Mucosa of descending colon (tissue), 3 donors: ENCODE measurements around the gene PQBP1. TPM values are rescaled to one million over a fixed set of nuclear protein-coding genes. Genes with fewer than 3 reads are reported as not detected.
A peak's percentile ranks its signal among the peaks of the same experiment; 100 is the strongest.

Experiments
- ATAC-seq: fragments of 200-7000 bp; cut with Tn5 transposase; one replicate; pipeline ENCODE4 v1.9.1; 2020; ENCODE audit warnings: mild to moderate bottlenecking, moderate library complexity
- DNase-seq, 3 donors: peaks; one replicate each; pipeline ENCODE4 v3.0.0-alpha.2; 2020
- H3K36me3 ChIP-seq: fragments of 200-600 bp; one replicate; pipeline ENCODE4 v1.8.0; 2021; ENCODE audit warnings: low read depth, mild to moderate bottlenecking
- H3K4me1 ChIP-seq: fragments of 200-600 bp; one replicate; pipeline ENCODE4 v1.8.0; 2021; ENCODE audit warnings: low read depth, mild to moderate bottlenecking
- H3K4me3 ChIP-seq: fragments of 200-600 bp; one replicate; pipeline ENCODE4 v1.8.0; 2021; ENCODE audit warnings: mild to moderate bottlenecking
- H3K9me3 ChIP-seq: fragments of 200-600 bp; one replicate; pipeline ENCODE4 v1.8.0; 2021; ENCODE audit warnings: mild to moderate bottlenecking
- CTCF ChIP-seq: fragments of 200-600 bp; IDR thresholded peaks from one replicate; pipeline ENCODE4 v1.8.0; 2022; ENCODE audit warnings: antibody characterized with exemption, mild to moderate bottlenecking
- intact Hi-C, 2 donors: fragments of 100-400 bp; cut with DNase I in 1 of 2; cut with micrococcal nuclease in 1 of 2; formaldehyde crosslinking; loops; one replicate each; pipeline versions ENCODE4 v1.11.0 to v1.11.1; 2022; cut with DNase I, micrococcal nuclease
- total RNA-seq, 3 donors: library from RNA; stranded (reverse); fragmentation: NEBNext Ultra II Directional in 2 of 3; extraction: Animal tissue kit (Norgen Biotek cat#: 25700) in 2 of 3; gene quantifications; one replicate each; pipeline versions ENCODE4 v1.2.1 to v1.2.4, GENCODE V29; 2021 to 2023
- donor health status: DM: no; HTN: no; CAD: no; lungs with moderate emphysema.
- donor health status: DM: no; HTN: no; CAD: no.
- donor health status: DM: no; HTN: yes; CAD: no.

PQBP1 gene
- total RNA-seq, 3 donors from 2014 or later: 55.5 to 88.8 (median 69.6) TPM

- no peaks in the 10 kb centered on the region for H3K36me3 ChIP-seq
- intact Hi-C loops: no loop called here
- peak; percentile 27 for ATAC-seq
- H3K4me1 ChIP-seq: no peaks in the 10 kb centered on the region
- H3K4me3 ChIP-seq: no peak overlapping the region
- no peak for TF ChIP-seq CTCF
- no peak for DNase-seq
- no peaks in the 10 kb centered on the region for H3K9me3 ChIP-seq
These were observed 41.9 kb downstream of the PQBP1 start for GRCh38 chrX:48939524-48940228.

GRCh38 chrX:48940404-48940955, 42.8 kb downstream of the PQBP1 start:
- no peak for TF ChIP-seq CTCF
- H3K4me1 ChIP-seq: no peaks in the 10 kb centered on the region
- H3K9me3 ChIP-seq: no peaks in the 10 kb centered on the region
- no peaks in the 10 kb centered on the region for H3K36me3 ChIP-seq
- ATAC-seq (no peak), DNase-seq (no peak)
- no peak overlapping the region for H3K4me3 ChIP-seq
- intact Hi-C loops: no loop called here

DNA sequence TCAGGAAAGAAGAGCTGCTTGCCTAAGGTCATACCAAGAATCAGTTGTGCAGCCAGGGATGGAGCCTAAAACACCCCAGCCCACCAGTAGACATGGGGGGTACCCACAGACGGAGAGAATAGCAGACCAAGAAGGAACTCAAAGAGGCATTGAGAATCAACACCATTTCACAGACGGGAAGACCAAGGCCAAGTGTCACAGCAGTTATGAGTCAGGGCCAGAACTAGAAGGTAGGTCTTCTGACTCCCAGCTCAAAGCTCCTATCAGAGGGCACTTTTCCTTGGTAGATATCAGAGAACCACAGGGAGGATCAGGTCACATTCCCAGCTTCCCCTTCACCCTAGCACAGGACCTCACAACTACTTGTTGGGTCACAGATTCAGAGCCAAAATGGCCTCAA, 45.2 kb downstream of the PQBP1 start:
- Histone ChIP-seq H3K4me3 (no peak overlapping the region), H3K9me3 (no peaks in the 10 kb centered on the region), H3K36me3 (no peaks in the 10 kb centered on the region), H3K4me1 (no peaks in the 10 kb centered on the region)
- DNase-seq: no peak
- intact Hi-C loops: no loop called here
- TF ChIP-seq CTCF: no peak
- no peak for ATAC-seq

GRCh38 chrX:48945517-48946348, 48.0 kb downstream of the PQBP1 start:
- peak in 2 of 3 donors; percentile 49 to 58 for DNase-seq
- intact Hi-C loops: no loop called here
- H3K4me3 ChIP-seq: no peak overlapping the region
- peak; percentile 81 for ATAC-seq
- no peaks in the 10 kb centered on the region for H3K4me1 ChIP-seq
- H3K36me3 ChIP-seq: no peaks in the 10 kb centered on the region
- no peaks in the 10 kb centered on the region for H3K9me3 ChIP-seq
- peak; percentile 59 for TF ChIP-seq CTCF

- no peak for DNase-seq
- no peaks in the 10 kb centered on the region for H3K9me3 ChIP-seq
- no peaks in the 10 kb centered on the region for H3K36me3 ChIP-seq
- H3K4me1 ChIP-seq: peaks cover 5% of the 10 kb centered on the region
- no peak for TF ChIP-seq CTCF
- ATAC-seq: no peak
- no peak overlapping the region for H3K4me3 ChIP-seq
- intact Hi-C loops: no loop called here
These were observed 50.9 kb downstream of the PQBP1 start for GRCh38 chrX:48948589-48948988.

Other genes with a start within 250 kb of the PQBP1 start
- gene WAS, start 214.1 kb upstream of the PQBP1 start, total RNA-seq: 1 to 10 TPM; 4.4 to 8.6 (median 5.3) TPM
- 1 to 10 TPM; 3.4 to 6.2 (median 3.7) TPM for gene SUV39H1, start 201.2 kb upstream of the PQBP1 start, total RNA-seq
- 1 to 10 TPM; 4.3 to 9.9 (median 7.1) TPM for gene GLOD5, start 136.2 kb upstream of the PQBP1 start, total RNA-seq
- under 1 TPM in 1 of 3 donors, not detected in 2; 0.32 TPM for gene GATA1, start 111.3 kb upstream of the PQBP1 start, total RNA-seq
- 100 to 1,000 TPM in 1 of 3 donors, 10 to 100 TPM in 2; 83.2 to 111 (median 99.6) TPM for gene HDAC6, start 95.9 kb upstream of the PQBP1 start, total RNA-seq
- under 1 TPM in 1 of 3 donors, not detected in 2; 0.38 TPM for gene ERAS, start 71.4 kb upstream of the PQBP1 start, total RNA-seq
- 10 to 100 TPM; 11.1 to 19.7 (median 13.8) TPM for gene PCSK1N, start 62.3 kb upstream of the PQBP1 start, total RNA-seq
- gene TIMM17B, start 162 bp upstream of the PQBP1 start, total RNA-seq: 10 to 100 TPM; 43.4 to 49.0 (median 46.0) TPM
- 10 to 100 TPM; 26.4 to 62.1 (median 52.2) TPM for gene SLC35A2, start 13.7 kb downstream of the PQBP1 start, total RNA-seq
- gene PIM2, start 21.1 kb downstream of the PQBP1 start, total RNA-seq: 10 to 100 TPM; 10.5 to 30.0 (median 20.5) TPM
- gene OTUD5, start 59.7 kb downstream of the PQBP1 start, total RNA-seq: 10 to 100 TPM; 43.6 to 56.5 (median 52.5) TPM
- gene KCND1, start 73.9 kb downstream of the PQBP1 start, total RNA-seq: 1 to 10 TPM in 1 of 3 donors, under 1 TPM in 2; 0.87 to 1.6 (median 0.93) TPM
- 10 to 100 TPM; 39.5 to 48.9 (median 47.5) TPM for gene GRIPAP1, start 104.3 kb downstream of the PQBP1 start, total RNA-seq
- 10 to 100 TPM; 26.6 to 46.6 (median 28.1) TPM for gene TFE3, start 145.4 kb downstream of the PQBP1 start, total RNA-seq
- gene CCDC120, start 161.1 kb downstream of the PQBP1 start, total RNA-seq: 10 to 100 TPM; 11.6 to 16.7 (median 12.5) TPM
- 10 to 100 TPM in 1 of 3 donors, 1 to 10 TPM in 2; 3.9 to 18.7 (median 8.1) TPM for gene PRAF2, start 176.1 kb downstream of the PQBP1 start, total RNA-seq
- gene WDR45, start 182.0 kb downstream of the PQBP1 start, total RNA-seq: 10 to 100 TPM; 44.3 to 90.1 (median 52.6) TPM
- gene GPKOW, start 225.8 kb downstream of the PQBP1 start, total RNA-seq: 10 to 100 TPM; 21.3 to 22.4 (median 22.1) TPM